Measurements from ENCODE around the gene KRT15. TPM values are rescaled to one million over a fixed set of nuclear protein-coding genes. Genes with fewer than 3 reads are reported as not detected.

KRT15 gene

Small RNA genes lying within 50 kb of the gene (small RNA-seq; reads per million reads assigned to genes)
- not detected for gene RNU2-32P (ENCODE audit: low read depth)
